HepG2 (cell line): ENCODE measurements around the gene SPG7. TPM values are rescaled to one million over a fixed set of nuclear protein-coding genes. Genes with fewer than 3 reads are reported as not detected.

Experiments
- AKAP8 ChIP-seq: sonication (generic); formaldehyde crosslinking; IDR thresholded peaks from 2 replicates; pipeline ENCODE4 v1.5.1; 2020; ENCODE audit warnings: mild to moderate bottlenecking, missing genetic modification reagents
- ARID3A ChIP-seq: IDR thresholded peaks from 2 replicates; pipeline ENCODE4 v1.6.1; 2012; ENCODE audit warnings: low read depth, low read length, improper control_type of control experiment
- BRCA1 ChIP-seq: sonication (generic); formaldehyde crosslinking; IDR thresholded peaks from 2 replicates; pipeline ENCODE4 v1.4.0; 2020; ENCODE audit warnings: missing genetic modification reagents
- CEBPZ ChIP-seq: IDR thresholded peaks from 2 replicates; pipeline ENCODE4 v1.6.1; 2012; ENCODE audit warnings: low read length, improper control_type of control experiment
- EED ChIP-seq: sonication (generic); formaldehyde crosslinking; IDR thresholded peaks from 2 replicates; pipeline ENCODE4 v1.5.0; 2020; ENCODE audit warnings: mild to moderate bottlenecking, missing genetic modification reagents
- ELF4 ChIP-seq: sonication (generic); formaldehyde crosslinking; IDR thresholded peaks from 2 replicates; pipeline ENCODE4 v1.5.0; 2020; ENCODE audit warnings: missing genetic modification reagents, mild to moderate bottlenecking, moderate library complexity, borderline replicate concordance
- HMGA1 ChIP-seq: sonication (generic); formaldehyde crosslinking; conservative IDR thresholded peaks from 2 replicates; pipeline ENCODE4 v1.4.0; 2020; ENCODE audit warnings: missing genetic modification reagents
- KLF16 ChIP-seq, 2 experiments: sonication (generic) in 1 of 2; formaldehyde crosslinking in 1 of 2; IDR thresholded peaks; 2 replicates each; pipeline versions ENCODE4 v1.6.1 to v1.8.0; 2016 to 2023; ENCODE audit warnings: missing genetic modification reagents in 2 of 2, missing compliant biosample characterization in 1 of 2
- MEF2D ChIP-seq: sonication (generic); formaldehyde crosslinking; IDR thresholded peaks from 2 replicates; pipeline ENCODE4 v1.5.1; 2020; ENCODE audit warnings: mild to moderate bottlenecking, missing genetic modification reagents
- NCOA2 ChIP-seq: sonication (generic); formaldehyde crosslinking; IDR thresholded peaks from 2 replicates; pipeline ENCODE4 v1.8.0; 2022; ENCODE audit warnings: inconsistent platforms
- NFIC ChIP-seq: IDR thresholded peaks from 2 replicates; pipeline ENCODE4 v1.6.1; 2012; ENCODE audit warnings: mild to moderate bottlenecking, low read length, inconsistent platforms
- NKX3-1 ChIP-seq: sonication (generic); formaldehyde crosslinking; IDR thresholded peaks from 2 replicates; pipeline ENCODE4 v1.5.0; 2020; ENCODE audit warnings: missing genetic modification reagents
- SRSF4 ChIP-seq: fragments of 200-400 bp; formaldehyde crosslinking; IDR thresholded peaks from one replicate; pipeline ENCODE4 v1.6.1; 2018; ENCODE audit warnings: mild to moderate bottlenecking, low read depth, low read length, moderate library complexity; ENCODE audit not compliant: poor library complexity, severe bottlenecking
- ZFP1 ChIP-seq: IDR thresholded peaks from 2 replicates; pipeline ENCODE4 v1.6.1; 2016
- ZNF432 ChIP-seq: sonication (generic); formaldehyde crosslinking; IDR thresholded peaks from 2 replicates; pipeline ENCODE4 v1.5.0; 2020; ENCODE audit warnings: missing genetic modification reagents, mild to moderate bottlenecking, borderline replicate concordance
- ZNF550 ChIP-seq: sonication (generic); formaldehyde crosslinking; IDR thresholded peaks from 2 replicates; pipeline ENCODE4 v1.4.0; 2020; ENCODE audit warnings: mild to moderate bottlenecking, missing genetic modification reagents, borderline replicate concordance
- ZNF670 ChIP-seq: sonication (generic); formaldehyde crosslinking; IDR thresholded peaks from 2 replicates; pipeline ENCODE4 v1.8.0; 2022; ENCODE audit warnings: mild to moderate bottlenecking, missing genetic modification reagents, borderline replicate concordance
- ZNF878 ChIP-seq: sonication (generic); formaldehyde crosslinking; IDR thresholded peaks from 2 replicates; pipeline ENCODE4 v1.8.1; 2023; ENCODE audit warnings: mild to moderate bottlenecking, missing genetic modification reagents, moderate library complexity
- polyA plus RNA-seq, 8 experiments: library from polyadenylated mRNA; depleted of rRNA in 3 of 8; stranded (reverse) in 7 of 8; unstranded in 1 of 8; fragments of >200 nt; fragmentation: Illumina TruSeq in 4 of 8; extraction: Trizol in 4 of 8; gene quantifications; 2 replicates each; pipeline versions ENCODE4 v1.2.1 to v1.2.3, GENCODE V29; 2011 to 2016; ENCODE audit warnings: low read depth in 4 of 8, missing spikeins in 1 of 8, mixed read lengths in 1 of 8; ENCODE audit not compliant: insufficient read depth in 1 of 8
- total RNA-seq, 5 experiments: library from RNA; depleted of rRNA; stranded (reverse); fragments of >200 nt; fragmentation: Illumina TruSeq; extraction: Trizol; gene quantifications; 2 replicates each; pipeline ENCODE4 v1.2.3, GENCODE V29; 2016; ENCODE audit warnings: low read depth in 1 of 5
- TF ChIP-seq, protein P1 (sequence below): sonication (generic); formaldehyde crosslinking; IDR thresholded peaks from 2 replicates; pipeline ENCODE4 v1.4.0; 2020; ENCODE audit warnings: missing genetic modification reagents, borderline replicate concordance
- TF ChIP-seq, protein P2 (sequence below): IDR thresholded peaks from 2 replicates; pipeline ENCODE4 v1.6.1; 2016; ENCODE audit warnings: low read depth

The SPG7 gene
- total and polyA plus RNA-seq, 2 of the 13 experiments (the other 11 are each of a cell fraction or from before 2014, with no cell fraction given) = 66.0 to 136 TPM

DNA sequence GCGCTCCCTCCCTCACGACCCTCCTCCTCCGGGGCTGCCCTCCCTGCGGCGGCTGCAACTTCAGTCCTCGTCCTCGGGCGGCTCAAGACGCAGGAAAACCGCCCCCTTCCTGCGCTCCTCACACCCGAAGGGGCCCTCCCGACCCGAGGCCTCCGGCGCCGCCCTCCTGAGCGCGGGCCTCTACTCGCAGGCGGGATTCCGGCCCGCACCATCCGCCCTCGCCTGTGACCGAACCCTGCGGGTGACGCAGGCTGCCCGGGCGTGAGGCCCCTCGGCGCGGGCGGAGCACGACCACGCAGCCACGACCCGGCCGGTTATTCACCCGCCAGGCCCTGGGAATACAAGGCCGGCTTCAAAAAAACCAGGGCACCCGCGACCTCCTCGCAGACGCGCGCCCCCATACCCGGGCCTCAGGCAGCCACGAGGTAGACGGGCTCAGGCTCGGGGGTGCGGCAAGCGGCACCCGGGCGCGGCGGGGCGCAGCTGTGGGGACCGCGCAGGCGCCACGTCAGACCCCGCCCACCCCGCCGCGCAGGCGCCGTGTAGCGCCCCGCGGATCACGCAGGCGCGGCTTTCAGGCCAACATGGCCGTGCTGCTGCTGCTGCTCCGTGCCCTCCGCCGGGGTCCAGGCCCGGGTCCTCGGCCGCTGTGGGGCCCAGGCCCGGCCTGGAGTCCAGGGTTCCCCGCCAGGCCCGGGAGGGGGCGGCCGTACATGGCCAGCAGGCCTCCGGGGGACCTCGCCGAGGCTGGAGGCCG is at the start of gene SPG7 (continued):
- no peak for TF ChIP-seq ARID3A
- TF ChIP-seq ELF4 = 0 out of 2 replicates have a peak, but pooled peaks have one; percentile 73
- TF ChIP-seq, protein P1, sequence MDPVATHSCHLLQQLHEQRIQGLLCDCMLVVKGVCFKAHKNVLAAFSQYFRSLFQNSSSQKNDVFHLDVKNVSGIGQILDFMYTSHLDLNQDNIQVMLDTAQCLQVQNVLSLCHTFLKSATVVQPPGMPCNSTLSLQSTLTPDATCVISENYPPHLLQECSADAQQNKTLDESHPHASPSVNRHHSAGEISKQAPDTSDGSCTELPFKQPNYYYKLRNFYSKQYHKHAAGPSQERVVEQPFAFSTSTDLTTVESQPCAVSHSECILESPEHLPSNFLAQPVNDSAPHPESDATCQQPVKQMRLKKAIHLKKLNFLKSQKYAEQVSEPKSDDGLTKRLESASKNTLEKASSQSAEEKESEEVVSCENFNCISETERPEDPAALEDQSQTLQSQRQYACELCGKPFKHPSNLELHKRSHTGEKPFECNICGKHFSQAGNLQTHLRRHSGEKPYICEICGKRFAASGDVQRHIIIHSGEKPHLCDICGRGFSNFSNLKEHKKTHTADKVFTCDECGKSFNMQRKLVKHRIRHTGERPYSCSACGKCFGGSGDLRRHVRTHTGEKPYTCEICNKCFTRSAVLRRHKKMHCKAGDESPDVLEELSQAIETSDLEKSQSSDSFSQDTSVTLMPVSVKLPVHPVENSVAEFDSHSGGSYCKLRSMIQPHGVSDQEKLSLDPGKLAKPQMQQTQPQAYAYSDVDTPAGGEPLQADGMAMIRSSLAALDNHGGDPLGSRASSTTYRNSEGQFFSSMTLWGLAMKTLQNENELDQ (CRISPR knock-in tag) = 0 out of 2 replicates have a peak, but pooled peaks have one; percentile 6
- no peak for TF ChIP-seq SRSF4
- peak; percentile 77; the same call in 1 of the 2 replicates for TF ChIP-seq BRCA1 (CRISPR knock-in tag)
- no peak for TF ChIP-seq MEF2D (CRISPR knock-in tag)
- no peak for TF ChIP-seq ZFP1 (CRISPR knock-in tag)
- TF ChIP-seq ZNF670 = no peak; the same call in 1 of the 2 replicates
- peak in 1 of 2 experiments; percentile 79; a peak in 2 of 4 replicates for TF ChIP-seq KLF16 (CRISPR knock-in tag; IDR thresholded peaks at IDR 0.05)
- TF ChIP-seq NKX3-1 = peak; percentile 61; the same call in 1 of the 2 replicates
- peak; percentile 48; the same call in 1 of the 2 replicates for TF ChIP-seq EED (CRISPR knock-in tag)
- TF ChIP-seq ZNF878 (CRISPR knock-in tag) = no peak; the same call in 1 of the 2 replicates
- TF ChIP-seq NFIC = no peak
- no peak for TF ChIP-seq ZNF432 (CRISPR knock-in tag)
- TF ChIP-seq ZNF550 (CRISPR knock-in tag) = peak; percentile 16; the same call in 1 of the 2 replicates
- TF ChIP-seq, protein P2, sequence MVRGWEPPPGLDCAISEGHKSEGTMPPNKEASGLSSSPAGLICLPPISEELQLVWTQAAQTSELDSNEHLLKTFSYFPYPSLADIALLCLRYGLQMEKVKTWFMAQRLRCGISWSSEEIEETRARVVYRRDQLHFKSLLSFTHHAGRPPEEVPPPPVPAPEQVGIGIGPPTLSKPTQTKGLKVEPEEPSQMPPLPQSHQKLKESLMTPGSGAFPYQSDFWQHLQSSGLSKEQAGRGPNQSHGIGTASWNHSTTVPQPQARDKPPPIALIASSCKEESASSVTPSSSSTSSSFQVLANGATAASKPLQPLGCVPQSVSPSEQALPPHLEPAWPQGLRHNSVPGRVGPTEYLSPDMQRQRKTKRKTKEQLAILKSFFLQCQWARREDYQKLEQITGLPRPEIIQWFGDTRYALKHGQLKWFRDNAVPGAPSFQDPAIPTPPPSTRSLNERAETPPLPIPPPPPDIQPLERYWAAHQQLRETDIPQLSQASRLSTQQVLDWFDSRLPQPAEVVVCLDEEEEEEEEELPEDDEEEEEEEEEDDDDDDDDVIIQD (CRISPR knock-in tag) = no peak
- no peak for TF ChIP-seq AKAP8 (CRISPR knock-in tag)
- TF ChIP-seq HMGA1 = no peak
- TF ChIP-seq CEBPZ = no peak
- TF ChIP-seq NCOA2 (CRISPR knock-in tag) = peak; percentile 45; the same call in 1 of the 2 replicates
